OCI-LY3 (cell line): ENCODE data around the gene DOCK7.

Source experiments
- H2AFZ ChIP-seq: fragments of 200-600, 300-600 bp; shearing (Covaris generic); 2 replicates; pipeline ENCODE4 v1.6.0; 2014; ENCODE audit warnings: antibody characterized with exemption, low read depth, low read length
- H3K27ac ChIP-seq: fragments of 200-600, 300-600 bp; sonication (generic); 2 replicates; pipeline ENCODE4 v1.5.1; 2014; ENCODE audit warnings: mild to moderate bottlenecking, low read length, moderate library complexity, mixed read lengths
- H3K27me3 ChIP-seq: fragments of 200-600, 300-600 bp; sonication (generic); 2 replicates; pipeline ENCODE4 v1.6.1; 2014; ENCODE audit warnings: low read depth, low read length, mixed read lengths
- H3K36me3 ChIP-seq: fragments of 200-600, 300-600 bp; sonication (generic); replicated peaks from 2 replicates; pipeline ENCODE3; 2014; ENCODE audit warnings: low read depth, low read length, mixed read lengths
- H3K4me1 ChIP-seq: fragments of 300-600, 200-600 bp; sonication (generic); 2 replicates; pipeline ENCODE4 v1.6.1; 2014; ENCODE audit warnings: low read length, mixed read lengths
- H3K4me2 ChIP-seq: fragments of 200-600, 300-600 bp; sonication (generic); 2 replicates; pipeline ENCODE4 v1.6.1; 2014; ENCODE audit warnings: low read length, mixed read lengths
- H3K4me3 ChIP-seq: fragments of 300-600, 200-600 bp; sonication (generic); 2 replicates; pipeline ENCODE4 v1.5.1; 2014; ENCODE audit warnings: antibody characterized with exemption, mild to moderate bottlenecking, low read length, moderate library complexity
- H3K79me2 ChIP-seq: fragments of 300-600, 200-600 bp; shearing (Covaris generic); 2 replicates; pipeline ENCODE4 v1.6.1; 2014; ENCODE audit warnings: mild to moderate bottlenecking, low read length, mixed read lengths
- H3K9ac ChIP-seq: fragments of 300-600, 200-600 bp; shearing (Covaris generic); 2 replicates; pipeline ENCODE4 v1.6.0; 2014; ENCODE audit warnings: mild to moderate bottlenecking, low read length, moderate library complexity
- H3K9me3 ChIP-seq: fragments of 200-600, 300-600 bp; shearing (Covaris generic); 2 replicates; pipeline ENCODE4 v1.6.1; 2014; ENCODE audit warnings: low read length, mixed read lengths; ENCODE audit not compliant: insufficient read depth
- H4K20me1 ChIP-seq: fragments of 200-600, 300-600 bp; sonication (generic); 2 replicates; pipeline ENCODE4 v1.6.1; 2016; ENCODE audit warnings: low read length, mixed read lengths; ENCODE audit not compliant: insufficient read depth
- EZH2phosphoT487 ChIP-seq: fragments of 200-600 bp; shearing (Covaris generic); IDR thresholded peaks from 2 replicates; pipeline ENCODE4 v1.6.1; 2018; ENCODE audit warnings: antibody characterized with exemption, mixed run types, low read depth
- TF ChIP-seq, protein P1 (sequence below): fragments of 200-600, 300-600 bp; sonication (generic); IDR thresholded peaks from 2 replicates; pipeline ENCODE4 v1.5.1; 2014; ENCODE audit warnings: antibody characterized with exemption, low read length, low read depth

DOCK7 gene

GRCh38 chr1:62608905-62609304 is 79.3 kb downstream of the DOCK7 start:
- Histone ChIP-seq H3K79me2 (no peaks in the 10 kb centered on the region), H3K4me3 (no peak overlapping the region), H3K36me3 (no peaks in the 10 kb centered on the region), H3K27ac (no peak overlapping the region), H3K9me3 (no peaks in the 10 kb centered on the region), H3K9ac (no peak overlapping the region), H3K4me1 (peaks cover 11% of the 10 kb centered on the region), H3K27me3 (0 out of 2 replicates have a peak, but pooled peaks cover 4% of the 10 kb centered on the region), H3K4me2 (no peak overlapping the region), H4K20me1 (0 out of 2 replicates have a peak, but pooled peaks cover 6% of the 10 kb centered on the region), H2AFZ (no peak overlapping the region)
- TF ChIP-seq EZH2phosphoT487: no peak
- TF ChIP-seq, protein P1, sequence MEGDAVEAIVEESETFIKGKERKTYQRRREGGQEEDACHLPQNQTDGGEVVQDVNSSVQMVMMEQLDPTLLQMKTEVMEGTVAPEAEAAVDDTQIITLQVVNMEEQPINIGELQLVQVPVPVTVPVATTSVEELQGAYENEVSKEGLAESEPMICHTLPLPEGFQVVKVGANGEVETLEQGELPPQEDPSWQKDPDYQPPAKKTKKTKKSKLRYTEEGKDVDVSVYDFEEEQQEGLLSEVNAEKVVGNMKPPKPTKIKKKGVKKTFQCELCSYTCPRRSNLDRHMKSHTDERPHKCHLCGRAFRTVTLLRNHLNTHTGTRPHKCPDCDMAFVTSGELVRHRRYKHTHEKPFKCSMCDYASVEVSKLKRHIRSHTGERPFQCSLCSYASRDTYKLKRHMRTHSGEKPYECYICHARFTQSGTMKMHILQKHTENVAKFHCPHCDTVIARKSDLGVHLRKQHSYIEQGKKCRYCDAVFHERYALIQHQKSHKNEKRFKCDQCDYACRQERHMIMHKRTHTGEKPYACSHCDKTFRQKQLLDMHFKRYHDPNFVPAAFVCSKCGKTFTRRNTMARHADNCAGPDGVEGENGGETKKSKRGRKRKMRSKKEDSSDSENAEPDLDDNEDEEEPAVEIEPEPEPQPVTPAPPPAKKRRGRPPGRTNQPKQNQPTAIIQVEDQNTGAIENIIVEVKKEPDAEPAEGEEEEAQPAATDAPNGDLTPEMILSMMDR: no peak

- H3K4me2 ChIP-seq: no peak overlapping the region
- H3K9me3 ChIP-seq: no peaks in the 10 kb centered on the region
- no peak overlapping the region for H3K4me3 ChIP-seq
- H3K4me1 ChIP-seq: no peaks in the 10 kb centered on the region
- no peaks in the 10 kb centered on the region for H3K36me3 ChIP-seq
- no peaks in the 10 kb centered on the region for H4K20me1 ChIP-seq
- no peak overlapping the region for H3K9ac ChIP-seq
- H3K27ac ChIP-seq: no peak overlapping the region
- no peak overlapping the region for H2AFZ ChIP-seq
- H3K27me3 ChIP-seq: no peaks in the 10 kb centered on the region
- H3K79me2 ChIP-seq: no peaks in the 10 kb centered on the region
- no peak for TF ChIP-seq EZH2phosphoT487
- TF ChIP-seq, protein P1: no peak
Observed at GRCh38 chr1:62601457-62601856, 86.7 kb downstream of the DOCK7 start.

GRCh38 chr1:62599044-62599443 is 89.1 kb downstream of the DOCK7 start:
- no peaks in the 10 kb centered on the region for H4K20me1 ChIP-seq
- TF ChIP-seq EZH2phosphoT487: no peak
- TF ChIP-seq, protein P1: no peak
- no peaks in the 10 kb centered on the region for H3K27me3 ChIP-seq
- no peaks in the 10 kb centered on the region for H3K36me3 ChIP-seq
- H2AFZ ChIP-seq: no peak overlapping the region
- no peaks in the 10 kb centered on the region for H3K4me1 ChIP-seq
- no peak overlapping the region for H3K4me3 ChIP-seq
- no peak overlapping the region for H3K4me2 ChIP-seq
- H3K27ac ChIP-seq: no peak overlapping the region
- no peaks in the 10 kb centered on the region for H3K79me2 ChIP-seq
- H3K9me3 ChIP-seq: no peaks in the 10 kb centered on the region
- H3K9ac ChIP-seq: no peak overlapping the region

DNA sequence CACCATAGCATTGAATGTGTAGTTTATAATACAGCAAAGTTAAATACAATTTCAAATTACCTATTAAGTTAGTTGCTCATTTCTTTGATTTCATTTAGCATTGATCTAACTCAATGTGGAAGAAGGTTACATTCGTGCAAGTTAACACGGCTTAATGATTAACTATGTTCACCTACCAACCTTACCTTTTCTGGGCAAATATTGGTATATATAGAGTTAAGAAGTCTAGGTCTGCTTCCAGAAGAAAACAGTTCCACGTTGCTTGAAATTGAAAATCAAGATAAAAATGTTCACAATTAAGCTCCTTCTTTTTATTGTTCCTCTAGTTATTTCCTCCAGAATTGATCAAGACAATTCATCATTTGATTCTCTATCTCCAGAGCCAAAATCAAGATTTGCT is 90.9 kb downstream of the DOCK7 start, which contains the start of gene ANGPTL3:
Gene ANGPTL3 (plus strand): TSS at position 240 of the 400 bp plus-strand sequence. CDS start 47 bp downstream, at position 287.
- H3K4me3 ChIP-seq: no peak within 1 kb of the TSS
- H3K4me1 ChIP-seq: no peaks in the 10 kb centered on the region
- no peak within 1 kb of the TSS for H3K9ac ChIP-seq
- no peaks in the 10 kb centered on the region for H4K20me1 ChIP-seq
- no peaks in the 10 kb centered on the region for H3K36me3 ChIP-seq
- TF ChIP-seq EZH2phosphoT487: no peak
- TF ChIP-seq, protein P1: no peak
- H3K9me3 ChIP-seq: no peaks in the 10 kb centered on the region
- H3K27me3 ChIP-seq: no peaks in the 10 kb centered on the region
- no peaks in the 10 kb centered on the region for H3K79me2 ChIP-seq
- no peak within 1 kb of the TSS for H2AFZ ChIP-seq
- no peak within 1 kb of the TSS for H3K4me2 ChIP-seq
- no peak within 1 kb of the TSS for H3K27ac ChIP-seq
